ENCODE results near the gene DUXA.

DNA sequence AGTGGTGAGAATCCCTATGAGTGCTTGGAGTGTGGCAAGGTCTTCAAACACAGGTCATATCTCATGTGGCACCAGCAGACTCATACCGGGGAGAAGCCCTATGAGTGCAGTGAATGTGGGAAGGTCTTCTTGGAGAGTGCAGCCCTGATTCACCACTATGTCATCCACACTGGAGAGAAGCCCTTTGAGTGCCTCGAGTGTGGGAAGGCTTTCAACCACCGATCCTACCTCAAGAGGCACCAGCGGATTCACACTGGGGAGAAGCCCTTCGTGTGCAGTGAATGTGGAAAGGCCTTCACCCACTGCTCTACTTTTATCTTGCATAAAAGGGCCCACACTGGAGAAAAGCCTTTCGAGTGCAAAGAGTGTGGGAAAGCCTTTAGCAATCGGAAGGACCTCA is 44.8 kb upstream of the DUXA start:
- TF ChIP-seq, protein P1, sequence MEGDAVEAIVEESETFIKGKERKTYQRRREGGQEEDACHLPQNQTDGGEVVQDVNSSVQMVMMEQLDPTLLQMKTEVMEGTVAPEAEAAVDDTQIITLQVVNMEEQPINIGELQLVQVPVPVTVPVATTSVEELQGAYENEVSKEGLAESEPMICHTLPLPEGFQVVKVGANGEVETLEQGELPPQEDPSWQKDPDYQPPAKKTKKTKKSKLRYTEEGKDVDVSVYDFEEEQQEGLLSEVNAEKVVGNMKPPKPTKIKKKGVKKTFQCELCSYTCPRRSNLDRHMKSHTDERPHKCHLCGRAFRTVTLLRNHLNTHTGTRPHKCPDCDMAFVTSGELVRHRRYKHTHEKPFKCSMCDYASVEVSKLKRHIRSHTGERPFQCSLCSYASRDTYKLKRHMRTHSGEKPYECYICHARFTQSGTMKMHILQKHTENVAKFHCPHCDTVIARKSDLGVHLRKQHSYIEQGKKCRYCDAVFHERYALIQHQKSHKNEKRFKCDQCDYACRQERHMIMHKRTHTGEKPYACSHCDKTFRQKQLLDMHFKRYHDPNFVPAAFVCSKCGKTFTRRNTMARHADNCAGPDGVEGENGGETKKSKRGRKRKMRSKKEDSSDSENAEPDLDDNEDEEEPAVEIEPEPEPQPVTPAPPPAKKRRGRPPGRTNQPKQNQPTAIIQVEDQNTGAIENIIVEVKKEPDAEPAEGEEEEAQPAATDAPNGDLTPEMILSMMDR (IDR thresholded peaks at IDR 0.05), result no peak
- no peak for TF ChIP-seq POLR2A (IDR thresholded peaks at IDR 0.05)

Data from heart left ventricle (tissue), 13 donors.